Measurements from ENCODE around the gene RASD2.

- no peak for TF ChIP-seq EZH2phosphoT487 (IDR thresholded peaks at IDR 0.05; ENCODE audit: borderline replicate concordance, low read depth, low read length)
- TF ChIP-seq CTCF (conservative IDR thresholded peaks at IDR 0.05; ENCODE audit: low read length): no peak
Measured at GRCh38 chr22:35519306-35520000, 21.2 kb upstream of the RASD2 start.

Data from OCI-LY7 (cell line).